ENCODE data around the gene OTC. TPM values are rescaled to one million over a fixed set of nuclear protein-coding genes. Genes with fewer than 3 reads are reported as not detected.

Gene OTC
- total and polyA plus RNA-seq, 4 donors, result 41.5 to 72.1 (median 57.1) TPM

DNA sequence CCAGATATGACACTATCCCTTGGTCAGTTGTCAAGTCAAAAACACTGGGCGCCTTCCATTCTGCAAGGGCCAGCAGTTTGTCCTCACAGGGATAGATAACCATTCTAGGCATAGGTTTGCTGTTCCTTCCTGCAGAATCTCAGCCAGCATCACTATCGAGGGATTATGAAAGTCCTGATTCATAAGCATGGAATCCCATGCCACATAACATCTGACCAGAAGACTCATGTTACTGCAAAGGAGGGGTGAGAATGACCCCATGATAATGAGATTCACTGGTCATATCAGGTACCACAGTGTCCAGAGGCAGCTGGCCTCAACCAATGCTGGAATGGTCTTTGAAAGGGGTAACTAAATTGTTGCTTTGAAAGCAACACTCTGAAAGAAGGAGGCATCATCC is 84.7 kb downstream of the OTC start:
- H3K4me3 ChIP-seq (ENCODE audit: low read depth in 1 of 3, low read length in 3 of 3), result no peak overlapping the region
- no peak for DNase-seq (ENCODE audit: low spot score)
- no peak overlapping the region for H3K9ac ChIP-seq (ENCODE audit: low read depth in 1 of 2, low read length in 2 of 2)
- 94% methylated on average over 2 of the region's 2 CpGs for WGBS
- H3K27me3 ChIP-seq (ENCODE audit: control insufficient read depth in 4 of 4, insufficient read depth in 4 of 4, low read length in 3 of 4), result no peaks in the 10 kb centered on the region
- no peaks in the 10 kb centered on the region for H3K9me3 ChIP-seq (ENCODE audit: control insufficient read depth in 4 of 4, low read length in 3 of 4)
- TF ChIP-seq RXRA (IDR thresholded peaks at IDR 0.05) (no peak), EGR1 (IDR thresholded peaks at IDR 0.05; ENCODE audit: low read depth in 2 of 2) (no peak), GABPA (IDR thresholded peaks at IDR 0.05 in 1 of 2, conservative IDR thresholded peaks at IDR 0.05 in 1 of 2) (no peak), SP1 (IDR thresholded peaks at IDR 0.05) (no peak), RAD21 (IDR thresholded peaks at IDR 0.05) (no peak), TAF1 (conservative IDR thresholded peaks at IDR 0.05) (no peak)
- TF ChIP-seq, protein P1, sequence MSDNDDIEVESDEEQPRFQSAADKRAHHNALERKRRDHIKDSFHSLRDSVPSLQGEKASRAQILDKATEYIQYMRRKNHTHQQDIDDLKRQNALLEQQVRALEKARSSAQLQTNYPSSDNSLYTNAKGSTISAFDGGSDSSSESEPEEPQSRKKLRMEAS (IDR thresholded peaks at IDR 0.05), result no peak
- no peaks in the 10 kb centered on the region for H3K36me3 ChIP-seq (ENCODE audit: control insufficient read depth in 4 of 4, insufficient read depth in 3 of 4, low read depth in 1 of 4, low read length in 3 of 4)
- H3K4me1 ChIP-seq (ENCODE audit: control insufficient read depth in 4 of 4, insufficient read depth in 4 of 4, low read length in 3 of 4), result peaks cover 0 to 3% (median 3%) of the 10 kb centered on the region in 4 donors
- H3K27ac ChIP-seq (ENCODE audit: low read depth in 1 of 2, low read length in 2 of 2), result no peak overlapping the region

DNA sequence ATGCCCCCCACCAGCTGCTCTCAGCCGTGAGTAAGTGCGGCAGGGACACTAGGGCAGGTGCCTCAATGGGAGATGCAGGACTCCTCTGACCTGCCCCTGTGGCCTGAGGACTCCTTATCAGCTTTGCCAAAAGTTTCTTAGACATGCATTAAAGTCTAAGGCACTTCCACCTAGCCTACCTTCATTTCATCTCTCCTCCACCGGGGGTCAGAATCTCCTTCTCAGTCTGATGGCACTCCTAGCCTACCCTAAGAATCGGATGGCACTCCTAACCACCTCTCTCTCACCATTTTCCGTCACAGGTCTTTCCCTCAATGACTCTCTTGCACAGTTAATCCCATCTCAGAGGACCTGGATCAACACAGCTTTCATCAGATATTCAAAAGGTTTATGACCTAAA is 85.9 kb downstream of the OTC start:
- no peaks in the 10 kb centered on the region for H3K27me3 ChIP-seq (ENCODE audit: control insufficient read depth in 4 of 4, insufficient read depth in 4 of 4, low read length in 3 of 4)
- TF ChIP-seq HNF4A (conservative IDR thresholded peaks at IDR 0.05) (no peak), JUND (IDR thresholded peaks at IDR 0.05) (no peak), RXRA (IDR thresholded peaks at IDR 0.05) (no peak)
- TF ChIP-seq, protein P1 (IDR thresholded peaks at IDR 0.05), result no peak
- no peak overlapping the region for H3K9ac ChIP-seq (ENCODE audit: low read depth in 1 of 2, low read length in 2 of 2)
- peaks cover 0 to 3% (median 3%) of the 10 kb centered on the region in 4 donors for H3K4me1 ChIP-seq (ENCODE audit: control insufficient read depth in 4 of 4, insufficient read depth in 4 of 4, low read length in 3 of 4)
- no peak overlapping the region for H3K4me3 ChIP-seq (ENCODE audit: low read depth in 1 of 3, low read length in 3 of 3)
- H3K27ac ChIP-seq (ENCODE audit: low read depth in 1 of 2, low read length in 2 of 2), result no peak overlapping the region
- 88% methylated on average over 5 of the region's 5 CpGs for WGBS
- no peaks in the 10 kb centered on the region for H3K9me3 ChIP-seq (ENCODE audit: control insufficient read depth in 4 of 4, low read length in 3 of 4)
- no peak for DNase-seq (ENCODE audit: low spot score)
- no peaks in the 10 kb centered on the region for H3K36me3 ChIP-seq (ENCODE audit: control insufficient read depth in 4 of 4, insufficient read depth in 3 of 4, low read depth in 1 of 4, low read length in 3 of 4)

DNA sequence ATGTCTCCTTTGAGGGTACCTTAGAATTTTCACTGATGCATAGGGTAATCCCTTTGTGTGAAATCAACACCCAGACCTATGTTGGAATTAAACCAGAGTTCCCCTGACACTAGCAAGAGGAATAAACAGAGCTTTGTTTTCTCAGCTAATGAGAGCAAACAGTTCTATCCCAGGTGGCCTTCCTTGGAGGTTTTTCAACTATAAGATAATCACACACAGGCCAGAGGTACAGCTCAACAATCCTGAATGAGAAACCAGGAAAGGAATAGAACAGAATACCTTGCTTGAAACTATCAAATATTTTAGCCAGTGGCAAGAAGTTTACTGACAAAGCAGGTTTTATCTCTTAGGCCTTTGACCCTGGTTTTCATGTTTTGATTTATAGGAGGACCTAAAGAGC is 100.2 kb downstream of the OTC start:
- Histone ChIP-seq H3K4me1 (ENCODE audit: control insufficient read depth in 4 of 4, insufficient read depth in 4 of 4, low read length in 3 of 4) (no peaks in the 10 kb centered on the region), H3K27ac (ENCODE audit: low read depth in 1 of 2, low read length in 2 of 2) (no peak overlapping the region), H3K36me3 (ENCODE audit: control insufficient read depth in 4 of 4, insufficient read depth in 3 of 4, low read depth in 1 of 4, low read length in 3 of 4) (no peaks in the 10 kb centered on the region), H3K9me3 (ENCODE audit: control insufficient read depth in 4 of 4, low read length in 3 of 4) (no peaks in the 10 kb centered on the region), H3K4me3 (ENCODE audit: low read depth in 1 of 3, low read length in 3 of 3) (no peak overlapping the region), H3K27me3 (ENCODE audit: control insufficient read depth in 4 of 4, insufficient read depth in 4 of 4, low read length in 3 of 4) (no peaks in the 10 kb centered on the region), H3K9ac (ENCODE audit: low read depth in 1 of 2, low read length in 2 of 2) (no peak overlapping the region)
- TF ChIP-seq, protein P1 (IDR thresholded peaks at IDR 0.05), result no peak
- TF ChIP-seq, protein P2, sequence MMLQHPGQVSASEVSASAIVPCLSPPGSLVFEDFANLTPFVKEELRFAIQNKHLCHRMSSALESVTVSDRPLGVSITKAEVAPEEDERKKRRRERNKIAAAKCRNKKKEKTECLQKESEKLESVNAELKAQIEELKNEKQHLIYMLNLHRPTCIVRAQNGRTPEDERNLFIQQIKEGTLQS (IDR thresholded peaks at IDR 0.05), result no peak
- TF ChIP-seq NR2F2 (IDR thresholded peaks at IDR 0.05), result no peak
- no peak for TF ChIP-seq HNF4G (IDR thresholded peaks at IDR 0.05)
- TF ChIP-seq, protein P3, sequence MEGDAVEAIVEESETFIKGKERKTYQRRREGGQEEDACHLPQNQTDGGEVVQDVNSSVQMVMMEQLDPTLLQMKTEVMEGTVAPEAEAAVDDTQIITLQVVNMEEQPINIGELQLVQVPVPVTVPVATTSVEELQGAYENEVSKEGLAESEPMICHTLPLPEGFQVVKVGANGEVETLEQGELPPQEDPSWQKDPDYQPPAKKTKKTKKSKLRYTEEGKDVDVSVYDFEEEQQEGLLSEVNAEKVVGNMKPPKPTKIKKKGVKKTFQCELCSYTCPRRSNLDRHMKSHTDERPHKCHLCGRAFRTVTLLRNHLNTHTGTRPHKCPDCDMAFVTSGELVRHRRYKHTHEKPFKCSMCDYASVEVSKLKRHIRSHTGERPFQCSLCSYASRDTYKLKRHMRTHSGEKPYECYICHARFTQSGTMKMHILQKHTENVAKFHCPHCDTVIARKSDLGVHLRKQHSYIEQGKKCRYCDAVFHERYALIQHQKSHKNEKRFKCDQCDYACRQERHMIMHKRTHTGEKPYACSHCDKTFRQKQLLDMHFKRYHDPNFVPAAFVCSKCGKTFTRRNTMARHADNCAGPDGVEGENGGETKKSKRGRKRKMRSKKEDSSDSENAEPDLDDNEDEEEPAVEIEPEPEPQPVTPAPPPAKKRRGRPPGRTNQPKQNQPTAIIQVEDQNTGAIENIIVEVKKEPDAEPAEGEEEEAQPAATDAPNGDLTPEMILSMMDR (IDR thresholded peaks at IDR 0.05; ENCODE audit: low read depth, low read length, missing input control), result no peak
- no peak for TF ChIP-seq FOXA2 (IDR thresholded peaks at IDR 0.05)
- no peak for TF ChIP-seq RXRA (IDR thresholded peaks at IDR 0.05)
- TF ChIP-seq TAF1 (conservative IDR thresholded peaks at IDR 0.05), result no peak
- no peak for TF ChIP-seq GABPA (IDR thresholded peaks at IDR 0.05 in 1 of 2, conservative IDR thresholded peaks at IDR 0.05 in 1 of 2)
- TF ChIP-seq HNF4A (conservative IDR thresholded peaks at IDR 0.05), result no peak
- TF ChIP-seq EGR1 (IDR thresholded peaks at IDR 0.05; ENCODE audit: low read depth in 2 of 2), result no peak
- TF ChIP-seq, protein P4, sequence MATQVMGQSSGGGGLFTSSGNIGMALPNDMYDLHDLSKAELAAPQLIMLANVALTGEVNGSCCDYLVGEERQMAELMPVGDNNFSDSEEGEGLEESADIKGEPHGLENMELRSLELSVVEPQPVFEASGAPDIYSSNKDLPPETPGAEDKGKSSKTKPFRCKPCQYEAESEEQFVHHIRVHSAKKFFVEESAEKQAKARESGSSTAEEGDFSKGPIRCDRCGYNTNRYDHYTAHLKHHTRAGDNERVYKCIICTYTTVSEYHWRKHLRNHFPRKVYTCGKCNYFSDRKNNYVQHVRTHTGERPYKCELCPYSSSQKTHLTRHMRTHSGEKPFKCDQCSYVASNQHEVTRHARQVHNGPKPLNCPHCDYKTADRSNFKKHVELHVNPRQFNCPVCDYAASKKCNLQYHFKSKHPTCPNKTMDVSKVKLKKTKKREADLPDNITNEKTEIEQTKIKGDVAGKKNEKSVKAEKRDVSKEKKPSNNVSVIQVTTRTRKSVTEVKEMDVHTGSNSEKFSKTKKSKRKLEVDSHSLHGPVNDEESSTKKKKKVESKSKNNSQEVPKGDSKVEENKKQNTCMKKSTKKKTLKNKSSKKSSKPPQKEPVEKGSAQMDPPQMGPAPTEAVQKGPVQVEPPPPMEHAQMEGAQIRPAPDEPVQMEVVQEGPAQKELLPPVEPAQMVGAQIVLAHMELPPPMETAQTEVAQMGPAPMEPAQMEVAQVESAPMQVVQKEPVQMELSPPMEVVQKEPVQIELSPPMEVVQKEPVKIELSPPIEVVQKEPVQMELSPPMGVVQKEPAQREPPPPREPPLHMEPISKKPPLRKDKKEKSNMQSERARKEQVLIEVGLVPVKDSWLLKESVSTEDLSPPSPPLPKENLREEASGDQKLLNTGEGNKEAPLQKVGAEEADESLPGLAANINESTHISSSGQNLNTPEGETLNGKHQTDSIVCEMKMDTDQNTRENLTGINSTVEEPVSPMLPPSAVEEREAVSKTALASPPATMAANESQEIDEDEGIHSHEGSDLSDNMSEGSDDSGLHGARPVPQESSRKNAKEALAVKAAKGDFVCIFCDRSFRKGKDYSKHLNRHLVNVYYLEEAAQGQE (IDR thresholded peaks at IDR 0.05), result no peak
- no peak for TF ChIP-seq SP1 (IDR thresholded peaks at IDR 0.05)
- no peak for TF ChIP-seq YY1 (IDR thresholded peaks at IDR 0.05)
- no peak for TF ChIP-seq JUND (IDR thresholded peaks at IDR 0.05)
- no peak for TF ChIP-seq FOXA1 (IDR thresholded peaks at IDR 0.05)
- TF ChIP-seq RAD21 (IDR thresholded peaks at IDR 0.05), result no peak
- TF ChIP-seq, protein P5, sequence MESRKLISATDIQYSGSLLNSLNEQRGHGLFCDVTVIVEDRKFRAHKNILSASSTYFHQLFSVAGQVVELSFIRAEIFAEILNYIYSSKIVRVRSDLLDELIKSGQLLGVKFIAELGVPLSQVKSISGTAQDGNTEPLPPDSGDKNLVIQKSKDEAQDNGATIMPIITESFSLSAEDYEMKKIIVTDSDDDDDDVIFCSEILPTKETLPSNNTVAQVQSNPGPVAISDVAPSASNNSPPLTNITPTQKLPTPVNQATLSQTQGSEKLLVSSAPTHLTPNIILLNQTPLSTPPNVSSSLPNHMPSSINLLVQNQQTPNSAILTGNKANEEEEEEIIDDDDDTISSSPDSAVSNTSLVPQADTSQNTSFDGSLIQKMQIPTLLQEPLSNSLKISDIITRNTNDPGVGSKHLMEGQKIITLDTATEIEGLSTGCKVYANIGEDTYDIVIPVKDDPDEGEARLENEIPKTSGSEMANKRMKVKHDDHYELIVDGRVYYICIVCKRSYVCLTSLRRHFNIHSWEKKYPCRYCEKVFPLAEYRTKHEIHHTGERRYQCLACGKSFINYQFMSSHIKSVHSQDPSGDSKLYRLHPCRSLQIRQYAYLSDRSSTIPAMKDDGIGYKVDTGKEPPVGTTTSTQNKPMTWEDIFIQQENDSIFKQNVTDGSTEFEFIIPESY (IDR thresholded peaks at IDR 0.05), result no peak
- no peak for DNase-seq (ENCODE audit: low spot score)

All from liver (tissue), 9 donors.